Thyroid gland (tissue), 4 donors: ENCODE data around the gene CALCA. TPM values are rescaled to one million over a fixed set of nuclear protein-coding genes. Genes with fewer than 3 reads are reported as not detected.

Experiments used
- DNase-seq, 2 donors: peaks; one replicate each; pipeline ENCODE4 v3.0.0-alpha.2; 2019
- H3K27ac ChIP-seq, 3 donors: fragments of 200-600 bp; sonication (generic); 1 replicate in 2 of 3; 2 replicates in 1 of 3; pipeline ENCODE4 v1.5.1; 2016 to 2019; ENCODE audit warnings: mild to moderate bottlenecking in 1 of 3, moderate library complexity in 1 of 3
- H3K27me3 ChIP-seq: fragments of 200-600 bp; sonication (generic); one replicate; pipeline ENCODE4 v1.5.1; 2019
- H3K36me3 ChIP-seq, 2 donors: fragments of 200-600 bp; sonication (generic); one replicate each; pipeline ENCODE4 v1.5.1; 2016 to 2019
- H3K4me1 ChIP-seq, 2 donors: fragments of 200-600 bp; sonication (generic); one replicate each; pipeline ENCODE4 v1.5.1; 2017 to 2019
- H3K4me3 ChIP-seq, 3 donors: fragments of 200-600 bp; sonication (generic); replicated peaks in 1 of 3; 1 replicate in 2 of 3; 2 replicates in 1 of 3; pipeline ENCODE4 v1.5.1; 2016; ENCODE audit warnings: mild to moderate bottlenecking in 1 of 3
- H3K9me3 ChIP-seq: fragments of 200-600 bp; sonication (generic); one replicate; pipeline ENCODE4 v1.5.1; 2017
- POLR2A ChIP-seq, 2 donors: fragments of 450-650 bp; IDR thresholded peaks; one replicate each; pipeline ENCODE4 v1.6.1; 2017; ENCODE audit warnings: antibody characterized with exemption in 2 of 2, mild to moderate bottlenecking in 2 of 2, moderate library complexity in 1 of 2
- WGBS, 2 donors: methylation state at CpG; one replicate each; pipeline ENCODE4 v1.1.5; 2017; 5-methylcytosine and 5-hydroxymethylcytosine counted together
- intact Hi-C: fragments of 100-400 bp; cut with DNase I; formaldehyde crosslinking; loops from one replicate; pipeline ENCODE4 v1.15.1; 2023
- total RNA-seq, 4 donors: library from RNA; depleted of rRNA; stranded (reverse); fragments of >200 nt; gene quantifications; one replicate each; pipeline ENCODE4 v1.2.3, GENCODE V29; 2016
- TF ChIP-seq, protein P1 (sequence below), 6 experiments: fragments of 200-600 bp in 3 of 6; fragments of 450-650 bp in 3 of 6; sonication (generic) in 3 of 6; IDR thresholded peaks; one replicate each; pipeline ENCODE4 v1.5.1; 2016 to 2019; ENCODE audit warnings: antibody characterized with exemption in 6 of 6, mild to moderate bottlenecking in 2 of 6, inconsistent platforms in 1 of 6, moderate library complexity in 1 of 6

The CALCA gene
- total RNA-seq, 4 donors from 2014 or later, result 50.7 to 970 (median 569) TPM; not detected in 1

GRCh38 chr11:14930369-14930768, 41.8 kb downstream of the CALCA start:
- no peak for DNase-seq
- no peak overlapping the region for H3K27ac ChIP-seq
- no peaks in the 10 kb centered on the region for H3K9me3 ChIP-seq
- no peak overlapping the region for H3K4me3 ChIP-seq
- no peaks in the 10 kb centered on the region for H3K27me3 ChIP-seq
- intact Hi-C loops, result no loop called here
- WGBS, 2 donors, result 76 to 78% methylated on average over 2 of the region's 2 CpGs
- no peaks in the 10 kb centered on the region for H3K4me1 ChIP-seq
- H3K36me3 ChIP-seq, result no peaks in the 10 kb centered on the region
- TF ChIP-seq, protein P1, sequence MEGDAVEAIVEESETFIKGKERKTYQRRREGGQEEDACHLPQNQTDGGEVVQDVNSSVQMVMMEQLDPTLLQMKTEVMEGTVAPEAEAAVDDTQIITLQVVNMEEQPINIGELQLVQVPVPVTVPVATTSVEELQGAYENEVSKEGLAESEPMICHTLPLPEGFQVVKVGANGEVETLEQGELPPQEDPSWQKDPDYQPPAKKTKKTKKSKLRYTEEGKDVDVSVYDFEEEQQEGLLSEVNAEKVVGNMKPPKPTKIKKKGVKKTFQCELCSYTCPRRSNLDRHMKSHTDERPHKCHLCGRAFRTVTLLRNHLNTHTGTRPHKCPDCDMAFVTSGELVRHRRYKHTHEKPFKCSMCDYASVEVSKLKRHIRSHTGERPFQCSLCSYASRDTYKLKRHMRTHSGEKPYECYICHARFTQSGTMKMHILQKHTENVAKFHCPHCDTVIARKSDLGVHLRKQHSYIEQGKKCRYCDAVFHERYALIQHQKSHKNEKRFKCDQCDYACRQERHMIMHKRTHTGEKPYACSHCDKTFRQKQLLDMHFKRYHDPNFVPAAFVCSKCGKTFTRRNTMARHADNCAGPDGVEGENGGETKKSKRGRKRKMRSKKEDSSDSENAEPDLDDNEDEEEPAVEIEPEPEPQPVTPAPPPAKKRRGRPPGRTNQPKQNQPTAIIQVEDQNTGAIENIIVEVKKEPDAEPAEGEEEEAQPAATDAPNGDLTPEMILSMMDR (IDR thresholded peaks at IDR 0.05), result no peak
- no peak for TF ChIP-seq POLR2A (IDR thresholded peaks at IDR 0.05)

DNA sequence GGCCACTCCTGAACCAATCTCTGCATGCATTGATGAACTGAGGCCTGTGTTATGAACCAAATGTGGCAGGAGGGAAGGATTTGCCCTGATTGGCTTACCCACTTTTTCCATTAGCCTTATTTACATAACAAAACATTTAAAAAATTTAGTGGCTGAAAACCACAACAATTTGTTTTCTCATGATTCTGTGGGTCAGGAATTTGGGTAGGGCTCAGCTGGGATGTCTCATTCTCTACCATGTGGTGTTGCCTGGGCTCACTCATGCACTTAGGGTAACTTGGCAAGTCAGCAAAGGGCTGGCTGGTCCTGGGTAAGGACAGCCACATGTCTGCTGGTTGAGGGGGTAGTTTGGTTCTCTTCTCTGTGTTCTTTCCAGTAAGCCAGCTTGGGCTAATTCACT, 45.0 kb downstream of the CALCA start:
- H3K4me1 ChIP-seq, result no peaks in the 10 kb centered on the region
- TF ChIP-seq POLR2A (IDR thresholded peaks at IDR 0.05), result no peak
- TF ChIP-seq, protein P1 (IDR thresholded peaks at IDR 0.05), result no peak
- H3K4me3 ChIP-seq, result no peak overlapping the region
- no peak for DNase-seq
- no peaks in the 10 kb centered on the region for H3K36me3 ChIP-seq
- no peak overlapping the region for H3K27ac ChIP-seq
- no peaks in the 10 kb centered on the region for H3K9me3 ChIP-seq
- H3K27me3 ChIP-seq, result no peaks in the 10 kb centered on the region
- intact Hi-C loops, result no loop called here

GRCh38 chr11:14924318-14924717, 47.8 kb downstream of the CALCA start:
- no peak overlapping the region for H3K4me3 ChIP-seq
- H3K27me3 ChIP-seq, result no peaks in the 10 kb centered on the region
- intact Hi-C loops, result no loop called here
- no peaks in the 10 kb centered on the region for H3K36me3 ChIP-seq
- no peaks in the 10 kb centered on the region for H3K4me1 ChIP-seq
- DNase-seq, result no peak
- TF ChIP-seq POLR2A (IDR thresholded peaks at IDR 0.05), result no peak
- TF ChIP-seq, protein P1 (IDR thresholded peaks at IDR 0.05), result no peak
- WGBS, 2 donors, result 86 to 92% methylated on average over 3 of the region's 3 CpGs
- no peak overlapping the region for H3K27ac ChIP-seq
- no peaks in the 10 kb centered on the region for H3K9me3 ChIP-seq

Other genes with a start within 250 kb of the CALCA start
- 10 to 100 TPM; 10.2 to 24.1 (median 19.8) TPM for gene CYP2R1, start 80.1 kb downstream of the CALCA start, total RNA-seq
- 10 to 100 TPM in 1 of 4 donors, 1 to 10 TPM in 1, under 1 TPM in 2; 0.33 to 20.3 (median 2.4) TPM for gene CALCB, start 101.2 kb upstream of the CALCA start, total RNA-seq
- gene INSC, start 142.6 kb upstream of the CALCA start, total RNA-seq, result 1 to 10 TPM in 1 of 4 donors, under 1 TPM in 2, not detected in 1; 0.38 to 1.2 (median 0.54) TPM